Activated effector memory CD4-positive, alpha-beta T cell treated with Interleukin-2 at 50 U/mL for 16 hours (primary cell): Measurements from ENCODE around the gene MED27.

Experiments
- DNase-seq: peaks from one replicate; pipeline ENCODE4 v3.0.0-alpha.2; 2020

MED27 gene

DNA sequence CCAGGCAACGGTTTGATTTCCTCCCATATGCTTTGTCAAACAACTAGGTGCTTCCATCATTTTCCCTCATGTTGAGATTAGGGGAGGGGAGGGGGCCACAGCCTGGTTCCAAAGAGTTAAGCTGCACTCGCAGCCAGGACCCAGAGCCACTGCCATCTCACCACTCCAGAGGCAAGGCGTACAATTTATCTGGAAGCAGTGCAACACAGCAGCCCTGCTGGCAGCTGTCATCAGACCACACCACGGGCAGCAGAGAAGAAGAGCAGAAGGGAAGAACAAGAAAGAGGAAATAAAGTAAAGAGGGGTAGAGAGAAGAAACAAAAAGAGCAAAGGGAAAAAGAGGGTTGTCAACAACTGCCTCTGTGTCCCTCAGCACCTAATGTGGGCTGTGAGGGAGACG is 38.9 kb downstream of the MED27 start:
- DNase-seq = no peak

DNA sequence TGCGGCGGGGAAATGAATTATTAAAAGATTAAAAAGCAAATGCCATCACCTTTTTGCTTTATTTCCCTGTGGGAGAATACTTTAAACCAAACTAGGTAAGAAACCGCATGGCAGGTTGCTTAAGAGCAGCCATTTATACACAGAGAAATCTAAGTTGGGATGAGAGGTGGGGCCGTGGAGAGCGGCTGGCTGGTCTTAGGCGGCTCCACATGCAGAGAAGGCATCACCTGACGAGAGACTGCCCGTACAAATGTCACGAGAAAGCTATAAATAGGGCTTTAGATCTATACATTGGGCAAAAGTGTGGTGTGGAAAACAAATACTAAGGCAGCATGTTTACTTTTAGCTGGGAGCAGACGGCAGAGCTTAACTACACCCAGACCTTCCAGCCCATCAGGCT is 39.4 kb downstream of the MED27 start:
- DNase-seq = no peak

DNA sequence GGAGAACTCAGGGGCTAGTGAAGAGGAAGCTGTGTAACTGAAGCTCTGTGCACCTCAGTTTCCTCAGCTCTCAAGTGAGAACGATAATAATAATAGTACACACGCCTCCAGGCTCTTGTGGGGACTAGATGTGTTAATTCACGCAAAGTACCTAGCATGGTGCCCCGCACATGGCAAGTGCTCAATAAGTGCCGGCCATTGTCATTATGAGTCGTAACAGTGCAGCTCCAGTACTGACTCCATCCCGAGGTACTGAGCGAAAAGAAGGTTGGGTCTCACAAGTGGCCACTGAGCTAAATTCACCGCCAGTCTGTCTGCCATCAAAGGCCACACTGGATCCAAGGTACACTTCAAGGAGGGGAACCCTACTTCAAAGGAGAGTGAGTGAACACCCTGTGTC is 40.4 kb downstream of the MED27 start:
- no peak for DNase-seq

DNA sequence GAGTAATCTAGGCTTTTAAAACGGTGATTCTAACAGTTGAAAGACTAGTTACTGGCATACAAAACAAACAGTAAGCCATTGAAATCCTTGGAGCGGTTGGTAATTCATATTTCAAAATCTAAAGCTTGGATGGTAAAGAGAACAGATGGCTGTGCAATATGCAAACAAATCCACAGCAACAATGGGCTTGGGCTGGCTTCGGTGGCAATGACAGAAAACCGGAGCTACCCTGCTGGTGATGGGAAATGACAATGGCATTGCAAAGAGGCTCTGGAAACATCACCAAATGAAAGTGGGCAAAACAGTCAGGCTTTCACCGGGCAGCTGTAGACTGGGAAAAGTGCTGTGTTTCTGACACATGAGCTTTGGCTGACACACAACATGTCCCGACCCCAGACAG is 42.2 kb downstream of the MED27 start:
- no peak for DNase-seq

DNA sequence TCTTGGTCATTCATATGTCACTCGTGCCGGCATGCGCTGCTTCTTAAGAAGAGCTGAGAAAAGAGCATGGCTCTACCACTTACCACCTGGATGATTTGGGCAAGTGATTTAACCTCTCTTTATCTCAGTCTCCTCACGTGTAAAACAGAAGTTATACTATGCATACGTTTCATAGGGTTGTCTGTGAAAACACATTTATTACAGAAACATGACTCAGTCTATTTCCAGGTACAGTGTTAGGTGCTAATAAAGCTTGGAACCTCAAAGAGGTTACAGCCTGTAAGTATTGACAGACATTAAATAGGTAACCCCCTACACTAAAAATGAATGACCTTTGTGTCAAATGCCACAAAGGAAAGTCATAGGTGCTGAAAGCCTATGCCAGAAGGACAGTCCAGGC is 43.1 kb downstream of the MED27 start:
- no peak for DNase-seq

DNA sequence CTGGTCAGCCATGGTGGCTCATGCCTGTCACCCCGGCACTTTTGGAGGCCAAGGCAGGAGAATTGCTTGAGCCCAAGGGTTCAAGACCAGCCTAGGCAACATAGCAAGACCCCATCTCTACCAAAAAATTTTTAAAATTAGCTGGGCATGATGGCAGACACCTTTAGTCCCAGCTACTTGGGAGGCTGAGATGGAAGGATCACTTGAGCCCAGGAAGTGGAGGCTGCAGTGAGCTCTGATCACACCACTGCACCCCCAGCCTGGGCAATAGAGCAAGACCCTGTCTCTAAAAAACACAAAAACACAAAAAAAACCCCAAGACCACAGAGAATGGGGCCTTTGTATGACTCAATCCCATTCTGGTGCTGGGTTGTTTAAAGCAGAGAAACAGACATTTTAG is 44.0 kb downstream of the MED27 start:
- DNase-seq = no peak

DNA sequence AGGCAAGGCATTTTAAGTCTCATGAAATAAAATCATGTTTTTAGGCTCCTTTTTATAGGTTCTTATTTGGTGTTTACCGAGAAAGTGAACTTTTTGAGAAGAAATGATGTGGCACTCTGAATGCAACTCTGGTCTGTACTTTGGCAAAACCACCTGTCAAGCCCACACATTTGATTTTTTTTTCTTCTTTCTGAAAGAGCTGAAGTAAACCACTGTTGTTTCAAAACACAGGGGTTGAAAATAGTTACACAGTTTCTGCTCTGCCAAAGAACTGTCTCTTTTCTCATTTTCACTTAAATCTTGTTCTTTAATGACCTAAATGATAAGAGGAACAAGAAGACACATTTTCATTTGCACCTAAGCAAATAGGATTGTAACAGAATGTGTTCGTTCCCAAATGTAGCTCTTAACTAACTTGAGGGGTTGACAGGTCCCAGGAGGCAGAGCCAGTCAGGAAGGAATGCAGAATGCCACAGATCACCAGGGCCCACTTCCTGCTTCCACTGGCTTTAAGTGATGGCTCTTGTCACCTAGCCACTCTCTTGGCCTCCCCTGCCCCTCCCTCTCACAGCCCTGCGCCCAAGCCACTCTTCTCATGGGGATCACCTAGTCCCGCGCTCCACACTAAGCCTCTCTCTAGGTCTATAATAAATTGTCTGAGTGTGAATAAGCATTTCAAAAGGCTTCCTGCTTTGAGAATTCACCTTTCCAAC is 47.3 kb downstream of the MED27 start:
- DNase-seq = no peak

GRCh38 chr9:132031467-132032237 is 48.0 kb downstream of the MED27 start:
- no peak for DNase-seq

- no peak for DNase-seq
Measured at GRCh38 chr9:132030626-132031325, 48.9 kb downstream of the MED27 start.

DNA sequence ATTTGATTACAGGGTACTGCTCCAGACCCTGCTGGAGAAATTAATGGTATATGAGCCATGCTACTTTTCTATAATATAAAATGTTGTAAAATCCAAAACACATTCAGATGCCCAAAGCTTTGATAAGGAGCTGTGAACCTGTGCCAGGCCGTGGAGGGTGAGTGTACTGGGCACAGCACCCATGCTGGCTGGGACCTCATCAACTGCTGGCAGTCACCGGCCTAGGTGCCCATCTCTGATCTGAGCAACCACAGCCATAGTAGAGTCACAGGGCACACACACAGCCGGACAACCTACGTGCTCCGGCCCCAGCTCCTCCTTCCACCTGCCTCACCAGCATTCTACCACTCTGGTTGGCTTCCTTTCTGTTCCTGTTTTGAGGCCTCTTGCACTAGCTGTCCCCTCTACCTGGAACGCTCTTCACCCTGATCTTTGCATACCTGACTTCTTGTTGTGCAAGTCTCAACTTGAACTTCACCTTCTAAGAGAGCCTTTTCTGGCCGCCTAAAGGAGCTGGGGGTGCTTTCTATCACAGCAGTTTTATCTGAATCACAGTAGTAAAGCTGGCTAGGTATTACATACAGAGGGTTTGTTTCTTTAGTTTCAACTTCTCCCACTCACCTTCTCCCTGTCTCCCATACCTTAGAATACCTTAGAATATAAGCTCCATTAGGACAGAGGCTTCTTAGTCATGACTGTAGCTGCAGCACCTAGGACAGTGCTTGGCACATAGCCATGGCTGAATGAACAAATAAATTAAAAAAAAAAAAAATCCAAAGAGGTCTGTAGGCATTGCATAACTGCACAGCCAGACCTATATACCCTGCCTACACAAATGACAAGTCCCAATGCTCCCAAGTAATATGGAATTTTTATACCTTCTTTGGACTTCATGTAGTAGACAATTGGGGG is 51.7 kb downstream of the MED27 start:
- DNase-seq = no peak

GRCh38 chr9:132026932-132027585 is 52.6 kb downstream of the MED27 start:
- no peak for DNase-seq

DNA sequence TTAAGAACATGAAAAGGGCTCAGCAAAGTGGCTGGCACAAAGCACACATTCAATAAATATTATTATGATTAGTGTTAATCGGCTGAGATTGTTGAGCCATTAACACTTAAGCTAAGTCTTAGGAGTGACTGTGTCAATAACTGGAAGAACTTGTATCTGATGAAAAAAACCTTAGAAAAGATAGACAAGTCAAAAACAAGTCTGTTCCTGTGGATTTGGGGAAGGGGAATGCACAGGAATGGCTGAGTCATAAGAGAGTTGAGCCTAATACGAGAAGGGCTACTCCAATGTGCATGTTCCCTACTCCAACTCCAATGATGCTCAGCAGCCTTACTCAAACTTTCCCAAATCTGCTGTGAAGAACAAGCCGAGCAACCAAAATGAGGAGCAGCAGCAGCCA is 53.9 kb downstream of the MED27 start:
- DNase-seq = no peak

DNA sequence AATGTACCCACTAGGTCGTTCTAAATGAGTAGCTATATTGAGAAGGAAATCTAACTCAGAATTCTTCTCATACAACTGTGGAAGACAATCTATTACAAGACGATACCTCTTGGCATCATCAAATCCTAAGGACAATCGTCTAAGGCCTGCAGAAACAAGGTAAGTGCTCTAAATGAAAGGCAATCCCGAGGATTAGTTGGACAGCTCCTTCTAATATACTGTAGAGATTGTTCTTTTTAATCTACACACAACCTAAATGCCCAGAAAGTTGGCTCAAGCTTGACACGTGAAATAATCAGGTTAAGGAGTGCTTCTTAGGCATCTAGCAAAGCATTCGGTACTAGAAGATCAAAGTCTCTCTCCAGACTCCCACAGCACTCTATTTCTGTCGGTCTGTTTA is 55.1 kb downstream of the MED27 start:
- DNase-seq = no peak

- DNase-seq = no peak
Measured at GRCh38 chr9:132023419-132024180, 56.1 kb downstream of the MED27 start.

DNA sequence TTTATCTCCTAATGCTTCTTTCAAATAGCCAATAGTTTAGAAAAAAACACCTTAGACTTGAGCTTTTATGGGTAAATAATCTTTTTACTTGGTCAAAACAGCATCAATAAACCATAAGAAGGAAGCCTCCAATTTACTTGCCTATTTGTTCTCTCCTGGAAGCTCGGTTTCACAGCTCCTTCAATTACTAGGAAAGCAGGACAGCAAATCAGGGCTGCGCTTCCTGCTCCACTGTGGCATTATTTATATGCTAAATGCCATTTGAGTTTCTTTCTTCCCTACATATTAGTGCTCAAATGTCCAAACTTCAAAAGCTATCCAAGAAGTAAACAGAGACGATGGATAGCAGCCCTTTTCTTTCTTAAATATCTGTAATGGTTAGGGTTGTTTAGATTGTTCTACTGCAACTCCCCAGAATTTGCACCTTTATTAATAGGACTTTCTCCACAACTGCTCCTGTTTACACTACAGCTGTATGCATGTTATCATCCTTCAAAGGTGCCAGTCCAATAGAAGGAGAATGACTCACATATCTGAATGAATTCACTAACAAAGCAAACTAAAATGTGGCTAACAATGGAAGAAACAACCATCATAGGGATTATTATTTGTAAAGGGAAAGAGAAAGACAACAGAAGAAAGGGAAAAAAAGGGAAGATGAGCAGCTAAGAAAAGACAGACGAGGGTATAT is 58.7 kb downstream of the MED27 start:
- no peak for DNase-seq

GRCh38 chr9:132020272-132020671 is 59.4 kb downstream of the MED27 start:
- DNase-seq = no peak

DNA sequence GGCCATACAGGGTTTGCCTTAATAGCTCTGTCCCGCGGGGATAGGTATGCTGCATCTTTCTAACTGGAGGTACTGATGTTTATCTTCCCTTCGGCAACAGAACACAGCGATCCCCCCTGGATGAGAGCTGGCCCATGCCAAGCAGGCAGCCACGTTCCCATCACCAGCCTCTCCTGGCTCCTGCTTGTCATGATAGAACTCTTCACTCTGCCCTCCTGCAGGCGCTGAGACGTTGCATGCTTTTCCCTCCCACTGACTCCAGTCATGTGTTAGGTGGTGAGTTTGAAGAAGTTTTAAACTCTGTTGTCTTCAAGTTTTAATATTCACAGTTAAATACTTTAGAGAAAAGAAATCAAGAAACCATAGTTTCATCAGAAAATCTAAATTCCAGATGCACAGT is 60.0 kb downstream of the MED27 start:
- DNase-seq = no peak

DNA sequence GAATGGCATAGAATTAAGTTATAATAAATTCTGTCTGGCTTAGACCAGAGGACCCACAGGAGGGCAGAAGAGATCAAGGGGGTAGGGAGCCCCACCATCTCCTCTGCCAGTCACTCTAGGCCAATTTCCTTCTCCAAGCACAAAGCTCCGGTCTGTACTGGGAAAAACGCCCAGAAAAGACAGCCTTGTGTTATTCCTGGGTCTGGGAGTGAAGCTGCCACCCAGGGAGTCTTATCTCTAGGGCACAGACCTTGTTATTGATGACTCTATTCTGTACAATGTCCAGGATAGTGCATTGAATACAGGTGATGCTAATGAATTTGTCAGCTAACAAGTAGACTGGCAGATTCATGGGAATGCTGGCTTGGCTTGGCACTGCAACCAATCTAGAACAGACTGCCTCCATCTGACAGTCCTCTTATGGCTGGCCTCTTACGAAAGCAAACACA is 60.7 kb downstream of the MED27 start:
- no peak for DNase-seq

DNA sequence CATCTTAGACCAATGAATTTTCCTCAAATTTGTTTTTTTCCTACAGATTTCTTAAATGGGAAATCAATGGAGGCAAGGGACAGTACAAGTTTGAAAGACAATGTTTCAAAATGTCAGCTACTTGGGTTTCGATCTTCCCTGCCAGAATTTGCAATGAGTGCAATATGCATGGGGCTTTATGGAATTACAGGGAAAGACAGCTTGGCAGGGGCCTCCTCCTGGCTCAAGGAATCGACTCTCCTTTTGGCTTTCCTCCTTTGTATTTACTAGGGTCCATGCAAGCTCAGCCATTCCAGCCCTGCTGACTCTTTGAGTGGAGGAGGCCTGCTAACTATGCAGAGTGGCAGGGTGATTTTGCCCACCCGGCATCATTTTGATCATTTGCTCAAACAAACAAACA is 63.2 kb downstream of the MED27 start:
- no peak for DNase-seq

DNA sequence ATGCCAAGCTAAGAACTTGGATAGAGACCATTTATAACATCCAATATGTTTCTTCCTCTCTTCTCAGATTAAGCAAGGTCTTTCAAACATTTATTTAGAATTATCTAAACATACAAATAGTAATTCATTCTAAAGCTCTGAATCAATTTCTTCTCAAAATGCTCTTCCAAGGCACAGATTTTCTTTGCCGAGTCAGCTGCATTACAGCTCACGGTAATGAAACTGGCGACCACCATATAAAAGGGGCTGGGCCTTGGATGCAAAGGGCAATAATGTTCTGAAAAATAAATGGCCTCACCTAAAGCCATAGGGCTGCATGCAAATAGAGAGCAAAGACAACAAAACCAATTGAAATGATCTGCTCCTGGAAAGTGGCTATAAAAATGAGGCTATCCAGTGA is 63.8 kb downstream of the MED27 start:
- no peak for DNase-seq
